ENCODE measurements around the gene ZNF366. TPM values are rescaled to one million over a fixed set of nuclear protein-coding genes. Genes with fewer than 3 reads are reported as not detected.
A peak's percentile ranks its signal among the peaks of the same experiment; 100 is the strongest.

Gene ZNF366
- total RNA-seq, 1 experiment from 2014 or later: not detected

GRCh38 chr5:72487177-72487576 is 20.0 kb downstream of the ZNF366 start:
- no peaks in the 10 kb centered on the region for H3K36me3 Mint-ChIP-seq (ENCODE audit: insufficient read depth, unreplicated experiment)
- CTCF ChIA-PET: interaction anchor here (1.3 to 1.7 kb wide), 3 partner anchors 37 to 332 kb away, joined by 4 to 8 read pairs (median 7); no protein-coding TSS in a partner anchor
- POLR2A ChIA-PET: interaction anchor here (0.9 to 3.4 kb wide), 14 partner anchors 10 to 331 kb away, joined by 3 to 28 read pairs (median 6); partner anchors contain the start of gene ZNF366
- no peaks in the 10 kb centered on the region for H3K27me3 Mint-ChIP-seq (ENCODE audit: insufficient read depth, unreplicated experiment)
- DNase-seq (ENCODE audit: unreplicated experiment): peak; percentile 14
- H3K4me1 Mint-ChIP-seq (ENCODE audit: insufficient read depth, unreplicated experiment): peaks cover 27% of the 10 kb centered on the region
- H3K27ac Mint-ChIP-seq (ENCODE audit: low read depth, unreplicated experiment): peak overlapping the region; percentile 96
- no TSS peak for BruUV-seq (replicated peaks)
- TF ChIP-seq, protein P1, sequence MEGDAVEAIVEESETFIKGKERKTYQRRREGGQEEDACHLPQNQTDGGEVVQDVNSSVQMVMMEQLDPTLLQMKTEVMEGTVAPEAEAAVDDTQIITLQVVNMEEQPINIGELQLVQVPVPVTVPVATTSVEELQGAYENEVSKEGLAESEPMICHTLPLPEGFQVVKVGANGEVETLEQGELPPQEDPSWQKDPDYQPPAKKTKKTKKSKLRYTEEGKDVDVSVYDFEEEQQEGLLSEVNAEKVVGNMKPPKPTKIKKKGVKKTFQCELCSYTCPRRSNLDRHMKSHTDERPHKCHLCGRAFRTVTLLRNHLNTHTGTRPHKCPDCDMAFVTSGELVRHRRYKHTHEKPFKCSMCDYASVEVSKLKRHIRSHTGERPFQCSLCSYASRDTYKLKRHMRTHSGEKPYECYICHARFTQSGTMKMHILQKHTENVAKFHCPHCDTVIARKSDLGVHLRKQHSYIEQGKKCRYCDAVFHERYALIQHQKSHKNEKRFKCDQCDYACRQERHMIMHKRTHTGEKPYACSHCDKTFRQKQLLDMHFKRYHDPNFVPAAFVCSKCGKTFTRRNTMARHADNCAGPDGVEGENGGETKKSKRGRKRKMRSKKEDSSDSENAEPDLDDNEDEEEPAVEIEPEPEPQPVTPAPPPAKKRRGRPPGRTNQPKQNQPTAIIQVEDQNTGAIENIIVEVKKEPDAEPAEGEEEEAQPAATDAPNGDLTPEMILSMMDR (IDR thresholded peaks at IDR 0.05; ENCODE audit: unreplicated experiment): no peak
- no peaks in the 10 kb centered on the region for H3K9me3 Mint-ChIP-seq (ENCODE audit: unreplicated experiment)
- H3K4me3 Mint-ChIP-seq (ENCODE audit: unreplicated experiment): no peak overlapping the region
- intact Hi-C loops (cut with micrococcal nuclease): no loop called here

DNA sequence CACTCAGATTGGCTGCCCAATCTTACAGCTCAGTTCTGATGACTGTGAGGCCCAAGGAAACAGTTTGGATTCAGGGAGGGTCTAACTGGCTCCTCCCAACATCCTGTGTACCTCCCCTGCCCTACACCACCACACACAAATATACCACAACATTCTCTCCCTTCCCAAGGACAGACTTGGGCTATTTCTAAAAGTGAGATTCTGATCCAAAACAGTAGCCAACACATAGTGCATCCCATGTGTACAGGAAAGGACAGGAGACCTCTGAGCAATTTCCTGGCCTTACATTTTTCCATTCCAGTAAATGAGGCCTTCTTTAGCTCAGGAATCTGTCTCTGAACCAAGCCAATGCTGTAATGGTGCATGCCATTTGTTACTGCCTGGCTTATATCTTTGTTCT is 20.8 kb downstream of the ZNF366 start:
- Mint-ChIP-seq H3K27me3 (ENCODE audit: insufficient read depth, unreplicated experiment) (no peaks in the 10 kb centered on the region), H3K36me3 (ENCODE audit: insufficient read depth, unreplicated experiment) (no peaks in the 10 kb centered on the region), H3K9me3 (ENCODE audit: unreplicated experiment) (no peaks in the 10 kb centered on the region), H3K4me1 (ENCODE audit: insufficient read depth, unreplicated experiment) (peaks cover 27% of the 10 kb centered on the region), H3K4me3 (ENCODE audit: unreplicated experiment) (no peak overlapping the region), H3K27ac (ENCODE audit: low read depth, unreplicated experiment) (peak overlapping the region; percentile 96)
- ChIA-PET POLR2A (interaction anchor here (0.6 to 3.4 kb wide), 26 partner anchors 9 to 332 kb away, joined by 3 to 28 read pairs (median 4); no protein-coding TSS in a partner anchor), CTCF (interaction anchor here (1.7 kb wide), 2 partner anchors 38 to 120 kb away, joined by 7 to 8 read pairs; no protein-coding TSS in a partner anchor)
- DNase-seq (ENCODE audit: unreplicated experiment): no peak
- TF ChIP-seq, protein P1 (IDR thresholded peaks at IDR 0.05; ENCODE audit: unreplicated experiment): no peak
- no TSS peak for BruUV-seq (replicated peaks)
- intact Hi-C loops (cut with micrococcal nuclease): no loop called here

- CTCF ChIA-PET: interaction anchor here (0.8 to 1.7 kb wide), 2 partner anchors 38 to 332 kb away, joined by 3 to 8 read pairs; no protein-coding TSS in a partner anchor
- DNase-seq (ENCODE audit: unreplicated experiment): peak; percentile 86
- intact Hi-C loops (cut with micrococcal nuclease): no loop called here
- TF ChIP-seq, protein P1 (IDR thresholded peaks at IDR 0.05; ENCODE audit: unreplicated experiment): no peak
- H3K27me3 Mint-ChIP-seq (ENCODE audit: insufficient read depth, unreplicated experiment): no peaks in the 10 kb centered on the region
- peak overlapping the region; percentile 96 for H3K27ac Mint-ChIP-seq (ENCODE audit: low read depth, unreplicated experiment)
- BruUV-seq (replicated peaks): no TSS peak
- H3K4me1 Mint-ChIP-seq (ENCODE audit: insufficient read depth, unreplicated experiment): peaks cover 27% of the 10 kb centered on the region
- H3K36me3 Mint-ChIP-seq (ENCODE audit: insufficient read depth, unreplicated experiment): no peaks in the 10 kb centered on the region
- H3K9me3 Mint-ChIP-seq (ENCODE audit: unreplicated experiment): no peaks in the 10 kb centered on the region
- POLR2A ChIA-PET: interaction anchor here (0.6 to 3.4 kb wide), 24 partner anchors 9 to 332 kb away, joined by 3 to 28 read pairs (median 5); no protein-coding TSS in a partner anchor
- H3K4me3 Mint-ChIP-seq (ENCODE audit: unreplicated experiment): peak overlapping the region; percentile 59
Observed at GRCh38 chr5:72485430-72485974, 21.7 kb downstream of the ZNF366 start.

DNA sequence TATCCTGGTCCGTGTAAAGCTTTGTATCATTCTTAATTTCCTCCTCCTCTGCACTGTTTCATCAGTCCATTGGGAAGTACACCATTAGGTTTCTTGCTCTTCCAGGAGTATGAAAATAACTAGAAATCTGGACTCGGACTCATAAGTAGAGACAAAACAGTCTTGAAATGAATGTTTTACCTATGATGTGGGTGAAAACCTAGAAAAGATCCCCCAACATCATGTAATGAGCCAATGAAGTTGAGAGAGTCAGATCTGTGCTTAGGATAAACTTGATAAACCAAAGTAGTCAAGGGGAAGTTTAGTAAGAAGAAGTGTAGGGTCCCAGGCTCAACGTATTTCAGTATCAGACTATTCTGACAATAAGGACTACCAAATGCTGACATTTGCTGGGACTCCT is 25.2 kb downstream of the ZNF366 start:
- Mint-ChIP-seq H3K4me3 (ENCODE audit: unreplicated experiment) (no peak overlapping the region), H3K36me3 (ENCODE audit: insufficient read depth, unreplicated experiment) (no peaks in the 10 kb centered on the region), H3K27ac (ENCODE audit: low read depth, unreplicated experiment) (no peak overlapping the region), H3K9me3 (ENCODE audit: unreplicated experiment) (no peaks in the 10 kb centered on the region), H3K4me1 (ENCODE audit: insufficient read depth, unreplicated experiment) (peaks cover 34% of the 10 kb centered on the region), H3K27me3 (ENCODE audit: insufficient read depth, unreplicated experiment) (no peaks in the 10 kb centered on the region)
- TF ChIP-seq, protein P1 (IDR thresholded peaks at IDR 0.05; ENCODE audit: unreplicated experiment): no peak
- DNase-seq (ENCODE audit: unreplicated experiment): no peak
- BruUV-seq (replicated peaks): no TSS peak
- intact Hi-C loops (cut with micrococcal nuclease): no loop called here
- POLR2A ChIA-PET: interaction anchor here (1.2 to 1.6 kb wide), 3 partner anchors 8 to 48 kb away, joined by 3 to 4 read pairs (median 3); no protein-coding TSS in a partner anchor
- CTCF ChIA-PET: interaction anchor here (0.6 kb wide), 1 partner anchor 129 kb away, joined by 3 read pairs; no protein-coding TSS in a partner anchor
